Endothelial cell of umbilical vein (primary cell): ENCODE measurements around the gene SLC22A23.

Source experiments
- CTCF ChIP-seq, 2 donors: IDR thresholded peaks; 1 replicate in 1 of 2; 2 replicates in 1 of 2; pipeline ENCODE4 v1.5.1; 2011; ENCODE audit warnings: low read length in 2 of 2, mild to moderate bottlenecking in 2 of 2, moderate library complexity in 2 of 2, control low read depth in 1 of 2, inconsistent platforms in 1 of 2, low read depth in 1 of 2; ENCODE audit not compliant: insufficient read depth in 1 of 2; ENCODE audit errors: extremely low read depth in 1 of 2
- POLR2A ChIP-seq: IDR thresholded peaks from 2 replicates; pipeline ENCODE4 v1.6.1; 2012; ENCODE audit warnings: low read depth, mild to moderate bottlenecking, control low read depth, low read length

- TF ChIP-seq CTCF (IDR thresholded peaks at IDR 0.05; ENCODE audit: extremely low read depth in 1 of 2, insufficient read depth in 1 of 2, low read depth in 1 of 2, low read length in 2 of 2) (no peak), POLR2A (no peak)
These were observed 166.0 kb downstream of the SLC22A23 start for GRCh38 chr6:3290931-3291211.
